GM18873 (cell line): ENCODE measurements around the gene EIF4EBP2.

Experiments used
- ATAC-seq: cut with Tn5 transposase; IDR thresholded peaks from one replicate; pipeline ENCODE4 v1.9.1; 2021; ENCODE audit warnings: mild to moderate bottlenecking, moderate library complexity, moderate number of reproducible peaks; ENCODE audit not compliant: unreplicated experiment, low FRiP score

The EIF4EBP2 gene, protein sequence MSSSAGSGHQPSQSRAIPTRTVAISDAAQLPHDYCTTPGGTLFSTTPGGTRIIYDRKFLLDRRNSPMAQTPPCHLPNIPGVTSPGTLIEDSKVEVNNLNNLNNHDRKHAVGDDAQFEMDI

DNA sequence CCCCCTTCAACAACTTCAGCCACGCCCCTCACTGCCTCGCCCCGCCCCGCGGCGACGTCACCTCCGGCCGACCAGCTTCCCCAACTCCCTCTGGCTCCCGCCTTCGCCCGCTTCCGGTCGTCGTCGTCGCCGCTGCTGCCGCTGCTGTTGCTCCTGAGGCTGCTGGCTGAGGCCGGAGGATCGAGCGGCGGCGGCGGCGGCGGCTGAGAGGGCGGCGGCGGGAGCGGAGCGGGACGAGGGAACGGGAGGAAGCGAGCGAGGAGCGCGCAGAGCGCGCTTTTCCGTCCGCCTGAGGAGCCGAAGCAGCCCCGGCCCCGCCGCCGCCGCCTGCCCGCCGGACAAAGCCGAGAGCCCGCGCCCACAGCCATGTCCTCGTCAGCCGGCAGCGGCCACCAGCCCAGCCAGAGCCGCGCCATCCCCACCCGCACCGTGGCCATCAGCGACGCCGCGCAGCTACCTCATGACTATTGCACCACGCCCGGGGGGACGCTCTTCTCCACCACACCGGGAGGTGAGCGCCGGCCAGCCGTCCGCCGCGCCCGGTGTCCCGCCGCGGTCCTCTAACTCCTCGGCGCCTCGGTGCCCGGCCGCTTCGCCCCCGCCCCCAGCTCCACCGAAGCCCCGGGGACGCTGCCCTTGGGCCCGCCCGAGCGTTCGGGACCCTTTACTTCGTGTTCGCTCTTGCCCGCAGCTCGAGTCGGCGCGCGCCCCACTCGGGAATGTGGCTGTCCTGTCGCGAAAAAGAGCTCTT lies at the start of gene EIF4EBP2:
Gene EIF4EBP2 (plus strand): TSS at position 110 of the 751 bp plus-strand sequence. CDS start 257 bp downstream, at position 367.
- ATAC-seq, result peak; percentile 53

DNA sequence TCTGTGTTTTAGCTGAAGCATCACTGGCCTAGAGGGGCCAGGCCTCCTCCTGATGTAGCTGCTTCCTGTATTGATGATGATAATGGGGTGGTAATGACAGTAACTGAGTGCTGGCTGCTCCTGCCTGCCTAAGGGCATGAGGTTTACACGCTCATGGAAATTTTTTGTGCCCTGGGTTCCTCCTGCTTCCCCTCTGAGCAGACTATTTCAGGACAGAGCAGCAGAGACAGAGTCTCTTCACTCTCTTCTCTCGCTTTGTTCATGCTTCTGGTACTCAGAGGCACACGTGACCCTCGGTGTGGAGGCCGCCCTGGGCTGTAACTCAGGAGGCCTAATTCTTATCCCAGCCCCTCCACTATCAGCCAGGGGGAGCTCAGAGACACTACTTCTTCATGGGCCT lies 49.4 kb upstream of the EIF4EBP2 start:
- ATAC-seq, result no peak

DNA sequence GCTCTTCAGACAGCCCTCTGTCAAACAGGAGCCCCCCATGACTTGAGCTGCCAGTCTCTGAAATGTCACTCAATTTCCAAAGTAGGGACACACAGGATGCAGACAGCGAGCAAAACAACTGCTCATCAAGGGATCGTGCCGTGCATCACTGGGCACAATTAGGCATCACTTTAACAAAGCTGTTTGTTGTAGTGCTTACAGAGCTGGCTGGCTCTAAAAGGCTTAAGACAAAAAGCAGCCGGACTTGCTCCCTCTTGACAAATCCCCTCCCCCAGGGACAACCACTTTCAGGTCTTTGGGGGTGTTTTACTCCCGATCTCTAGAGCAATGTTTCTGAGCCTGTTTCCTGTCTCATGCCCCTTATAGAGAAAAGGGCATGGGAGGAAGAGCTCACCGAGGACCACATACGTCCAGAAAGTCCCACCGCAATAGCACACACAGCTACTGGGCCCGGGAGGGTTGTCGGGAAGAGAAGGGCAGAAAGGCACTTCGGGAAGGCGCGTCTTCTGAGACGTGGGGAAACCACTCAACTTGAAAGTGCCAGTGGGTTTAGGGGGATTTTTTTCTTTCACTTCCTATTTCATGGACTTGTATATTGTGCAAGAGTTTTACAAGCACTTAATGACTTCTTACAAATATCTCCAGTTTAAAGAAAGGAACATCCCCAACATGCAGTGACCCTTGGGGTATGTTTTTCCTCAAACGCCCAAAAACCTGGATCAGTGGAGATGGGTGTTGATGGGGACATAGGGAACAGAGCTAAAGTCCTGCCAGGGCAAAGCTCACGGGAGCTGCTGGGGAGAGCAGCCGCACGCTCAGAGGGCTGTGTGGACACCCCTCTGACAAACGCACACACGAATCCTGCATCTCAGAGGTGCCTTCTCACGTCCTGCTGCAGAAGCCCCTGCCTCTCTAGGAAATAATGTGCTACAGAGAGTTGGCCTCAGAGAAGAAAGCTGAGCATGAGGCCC lies 48.6 kb upstream of the EIF4EBP2 start:
- ATAC-seq, result peak; percentile 50

- no peak for ATAC-seq
Measured at GRCh38 chr10:70357565-70357964, 46.4 kb upstream of the EIF4EBP2 start.

DNA sequence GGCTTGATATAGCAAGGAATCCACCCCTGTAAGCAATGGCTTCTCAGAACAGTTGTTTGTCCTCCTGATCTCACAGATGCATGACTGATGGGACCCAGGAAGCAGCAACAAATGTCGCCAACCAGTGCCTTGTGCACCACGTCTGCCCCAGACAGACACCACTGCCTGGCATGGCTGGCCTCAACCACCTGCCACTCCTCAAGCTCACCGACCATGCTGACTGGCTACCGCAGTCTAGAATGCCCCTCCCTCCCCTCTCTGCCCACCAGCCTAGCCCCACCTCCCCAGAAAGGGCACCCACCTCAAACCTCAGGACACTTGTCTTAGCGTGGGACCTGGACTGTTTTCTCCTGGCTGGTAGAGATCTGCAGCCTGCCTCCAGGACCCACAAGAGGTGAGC lies 45.5 kb upstream of the EIF4EBP2 start:
- ATAC-seq, result no peak

DNA sequence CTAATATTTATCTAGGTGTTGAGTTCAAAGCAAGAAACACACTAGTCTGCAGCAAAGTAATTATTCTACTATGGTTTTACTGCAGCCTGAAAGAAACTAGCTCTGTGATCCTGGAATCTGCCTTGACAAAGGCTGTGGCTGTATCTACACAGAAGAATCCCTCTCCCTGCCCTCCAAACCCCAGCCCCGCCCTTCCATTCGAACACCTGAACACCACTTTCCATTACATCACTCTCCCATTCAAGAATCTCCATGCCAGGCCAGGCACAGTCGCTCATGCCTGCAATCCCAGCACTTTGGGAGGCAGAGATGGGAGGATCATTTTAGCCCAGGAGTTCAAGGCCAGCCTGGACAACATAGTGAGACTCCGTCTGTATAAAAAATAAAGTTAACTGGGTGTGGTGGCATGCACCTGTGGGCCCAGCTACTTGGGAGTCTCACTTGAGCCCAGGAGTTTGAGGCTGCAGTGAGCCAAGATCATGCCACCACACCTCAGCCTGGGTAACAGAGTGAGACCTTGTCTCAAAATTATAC lies 44.9 kb upstream of the EIF4EBP2 start:
- no peak for ATAC-seq

DNA sequence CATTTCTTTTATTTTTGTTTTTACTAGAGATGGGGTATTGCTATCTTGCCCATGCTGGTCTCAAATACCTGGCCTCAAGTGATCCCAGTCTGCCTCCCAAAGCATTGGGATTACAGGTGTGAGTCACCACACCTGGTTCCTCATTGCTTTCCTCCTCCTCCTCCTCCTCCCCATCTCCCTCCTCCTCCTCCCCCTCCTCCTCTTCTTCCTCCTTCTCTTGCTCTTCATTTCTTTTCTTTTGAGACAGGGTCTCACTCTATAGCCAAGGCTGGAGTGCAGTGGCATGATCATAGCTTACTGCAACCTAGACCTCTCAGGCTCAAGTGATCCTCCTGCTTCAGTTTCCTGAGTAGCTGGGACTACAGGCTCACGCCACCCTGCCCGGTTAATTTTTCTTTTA lies 43.7 kb upstream of the EIF4EBP2 start:
- no peak for ATAC-seq

GRCh38 chr10:70362328-70362727 lies 41.6 kb upstream of the EIF4EBP2 start:
- no peak for ATAC-seq

- ATAC-seq, result no peak
Measured at GRCh38 chr10:70363292-70363691, 40.7 kb upstream of the EIF4EBP2 start.

- ATAC-seq, result no peak
Measured at GRCh38 chr10:70363971-70364771, 39.8 kb upstream of the EIF4EBP2 start.

DNA sequence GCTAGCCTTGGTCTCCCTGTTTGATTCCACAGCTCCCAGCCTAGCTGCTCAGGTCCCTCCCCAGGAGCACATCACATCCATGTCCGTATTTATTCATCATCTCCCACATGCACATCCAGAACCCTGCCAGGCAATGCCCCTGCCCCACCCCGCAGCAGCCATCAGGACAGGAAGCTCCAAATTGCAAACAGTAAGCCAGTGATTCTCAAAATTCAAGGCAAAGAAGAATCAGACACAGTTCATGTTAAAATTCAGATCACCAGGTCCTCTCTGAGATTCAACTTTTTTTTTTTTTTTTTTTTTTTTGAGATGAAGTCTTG lies 39.2 kb upstream of the EIF4EBP2 start:
- ATAC-seq, result no peak

DNA sequence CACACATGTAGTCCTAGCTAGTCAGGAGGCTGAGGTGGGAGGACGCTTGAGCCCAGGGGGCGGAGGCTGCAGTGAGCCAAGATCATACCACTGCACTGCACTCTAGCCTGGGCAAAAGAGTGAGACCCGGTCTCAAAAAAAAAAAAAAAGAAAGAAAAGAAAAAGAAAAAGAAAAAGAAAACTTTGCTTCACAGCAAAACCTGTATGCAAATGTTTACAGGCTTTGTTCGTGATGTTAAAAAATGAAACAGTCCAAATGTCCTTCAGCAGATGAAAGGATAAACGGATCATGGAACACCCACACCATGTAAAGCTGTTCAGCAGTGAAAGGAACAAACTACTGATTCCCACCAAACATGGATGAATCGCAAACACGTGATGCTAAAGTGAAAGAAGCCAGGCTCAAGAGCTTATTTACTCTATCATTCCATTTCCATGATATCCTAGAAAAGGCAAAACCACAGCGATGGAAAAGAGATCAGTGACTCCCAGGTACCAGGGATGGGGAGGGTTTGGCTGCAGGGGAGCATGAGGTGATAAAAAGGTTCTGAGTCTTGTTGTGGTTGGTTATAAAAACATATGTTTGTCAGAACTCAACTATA lies 36.6 kb upstream of the EIF4EBP2 start:
- ATAC-seq, result no peak

DNA sequence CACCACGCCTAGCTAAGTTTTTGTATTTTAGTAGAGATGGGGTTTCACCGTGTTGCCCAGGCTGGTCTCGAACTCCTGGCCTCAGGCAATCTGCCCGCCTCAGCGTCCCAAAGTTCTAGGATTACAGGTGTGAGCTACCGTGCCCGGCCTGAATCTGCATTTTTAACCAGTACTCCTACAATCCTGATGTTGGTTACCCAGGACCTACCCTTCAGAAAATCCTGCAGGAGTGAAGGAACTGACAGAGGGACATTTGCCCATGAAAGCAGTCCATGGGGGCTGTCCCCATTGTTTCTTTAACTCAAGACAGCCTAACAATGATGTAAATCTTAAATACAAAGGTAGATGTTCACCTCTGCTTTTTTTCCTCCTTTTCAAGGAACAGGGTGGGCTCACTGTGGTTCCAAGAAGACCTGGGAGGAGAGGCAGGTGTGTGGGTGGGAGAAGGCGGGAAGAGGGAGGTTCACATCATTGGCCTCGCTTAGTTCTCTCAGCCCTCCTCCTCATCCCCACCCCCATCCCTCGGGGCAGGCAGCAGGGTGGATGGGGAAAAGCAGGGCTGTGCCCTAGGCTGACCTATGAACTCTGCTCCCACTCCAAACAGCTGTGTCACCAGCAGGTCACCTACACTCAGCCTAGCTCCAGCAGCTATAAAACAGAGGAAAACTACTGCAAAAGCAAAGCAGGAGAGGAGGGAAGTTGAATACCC lies 35.0 kb upstream of the EIF4EBP2 start:
- ATAC-seq, result no peak

GRCh38 chr10:70369498-70370018 lies 34.4 kb upstream of the EIF4EBP2 start:
- no peak for ATAC-seq

DNA sequence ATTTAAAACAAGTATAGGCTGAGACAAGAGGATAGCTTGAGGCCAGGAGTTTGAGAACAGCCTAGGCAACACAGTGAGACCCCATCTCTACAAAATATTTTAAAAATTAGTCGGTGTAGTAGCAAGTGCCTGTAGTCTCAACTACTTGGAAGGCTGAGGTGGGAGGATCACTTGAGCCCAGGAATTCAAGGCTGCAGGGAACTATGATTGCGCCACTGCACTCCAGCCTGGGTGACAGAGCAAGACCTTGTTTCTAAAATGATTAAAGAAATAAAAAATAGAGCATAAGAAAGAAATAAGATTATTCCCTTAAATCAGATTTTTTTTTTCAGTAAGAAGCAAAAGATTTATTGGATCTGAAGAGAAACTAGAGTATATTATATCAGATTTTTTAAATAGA lies 33.2 kb upstream of the EIF4EBP2 start:
- ATAC-seq, result no peak

- ATAC-seq, result no peak
Measured at GRCh38 chr10:70371846-70372245, 32.1 kb upstream of the EIF4EBP2 start.

GRCh38 chr10:70374775-70375614 lies 28.9 kb upstream of the EIF4EBP2 start:
- ATAC-seq, result no peak
